ENCODE results near the gene SPRED3. TPM values are rescaled to one million over a fixed set of nuclear protein-coding genes. Genes with fewer than 3 reads are reported as not detected.
"Not testable (repeated sequence)": the region's sequence is repeated elsewhere in the genome, so short reads cannot be mapped to it uniquely, and the experiment has no call there.

The SPRED3 gene
- total RNA-seq, 2 donors from 2014 or later, result 2.5 to 4.6 TPM

GRCh38 chr19:38405276-38405675, 16.8 kb downstream of the SPRED3 start:
- no peak for ATAC-seq
- no peaks in the 10 kb centered on the region for H3K27me3 Mint-ChIP-seq
- H3K4me1 Mint-ChIP-seq (ENCODE audit: low read depth in 2 of 2), result peaks cover 0 to 10% of the 10 kb centered on the region in 2 donors
- no peaks in the 10 kb centered on the region for H3K9me3 Mint-ChIP-seq
- no peak overlapping the region for H3K27ac Mint-ChIP-seq
- no peak for DNase-seq (ENCODE audit: low spot score)
- peak overlapping the region; percentile 34 for H3K4me3 Mint-ChIP-seq
- H3K36me3 Mint-ChIP-seq, result no peaks in the 10 kb centered on the region

GRCh38 chr19:38409631-38410133, 21.2 kb downstream of the SPRED3 start:
- DNase-seq (ENCODE audit: low spot score), result no peak
- H3K36me3 Mint-ChIP-seq, result no peaks in the 10 kb centered on the region
- H3K27me3 Mint-ChIP-seq, result no peaks in the 10 kb centered on the region
- peaks cover 0 to 3% of the 10 kb centered on the region in 2 donors for H3K4me1 Mint-ChIP-seq (ENCODE audit: low read depth in 2 of 2)
- H3K9me3 Mint-ChIP-seq, result no peaks in the 10 kb centered on the region
- ATAC-seq, result no peak
- no peak overlapping the region for H3K4me3 Mint-ChIP-seq
- no peak overlapping the region for H3K27ac Mint-ChIP-seq

- H3K36me3 Mint-ChIP-seq; H3K4me3 Mint-ChIP-seq; H3K27me3 Mint-ChIP-seq; H3K4me1 Mint-ChIP-seq (ENCODE audit: low read depth in 2 of 2); H3K9me3 Mint-ChIP-seq; DNase-seq (ENCODE audit: low spot score); H3K27ac Mint-ChIP-seq; ATAC-seq: not testable (repeated sequence)
Observed at GRCh38 chr19:38410407-38410806, 21.9 kb downstream of the SPRED3 start.

GRCh38 chr19:38411041-38411712, 22.7 kb downstream of the SPRED3 start:
- no peak for DNase-seq (ENCODE audit: low spot score)
- Mint-ChIP-seq H3K9me3 (no peaks in the 10 kb centered on the region), H3K4me1 (ENCODE audit: low read depth in 2 of 2) (peaks cover 0 to 3% of the 10 kb centered on the region in 2 donors), H3K27ac (no peak overlapping the region), H3K27me3 (no peaks in the 10 kb centered on the region), H3K36me3 (no peaks in the 10 kb centered on the region), H3K4me3 (no peak overlapping the region)
- ATAC-seq, result peak in 1 of 2 donors; percentile 32

- ATAC-seq; H3K9me3 Mint-ChIP-seq; H3K4me3 Mint-ChIP-seq; H3K27me3 Mint-ChIP-seq; H3K27ac Mint-ChIP-seq; DNase-seq (ENCODE audit: low spot score); H3K36me3 Mint-ChIP-seq; H3K4me1 Mint-ChIP-seq (ENCODE audit: low read depth in 2 of 2): not testable (repeated sequence)
Observed at GRCh38 chr19:38411898-38412297, 23.4 kb downstream of the SPRED3 start.

GRCh38 chr19:38412491-38412890, 24.0 kb downstream of the SPRED3 start:
- Mint-ChIP-seq H3K4me3 (no peak overlapping the region), H3K9me3 (no peaks in the 10 kb centered on the region), H3K36me3 (no peaks in the 10 kb centered on the region), H3K4me1 (ENCODE audit: low read depth in 2 of 2) (peaks cover 7 to 13% of the 10 kb centered on the region in 2 donors), H3K27ac (no peak overlapping the region), H3K27me3 (no peaks in the 10 kb centered on the region)
- ATAC-seq (no peak), DNase-seq (ENCODE audit: low spot score) (no peak)

GRCh38 chr19:38412961-38413360, 24.5 kb downstream of the SPRED3 start:
- no peak overlapping the region for H3K4me3 Mint-ChIP-seq
- H3K9me3 Mint-ChIP-seq, result no peaks in the 10 kb centered on the region
- no peaks in the 10 kb centered on the region for H3K36me3 Mint-ChIP-seq
- no peak overlapping the region for H3K27ac Mint-ChIP-seq
- no peak for ATAC-seq
- H3K27me3 Mint-ChIP-seq, result no peaks in the 10 kb centered on the region
- peaks cover 12 to 17% of the 10 kb centered on the region in 2 donors for H3K4me1 Mint-ChIP-seq (ENCODE audit: low read depth in 2 of 2)
- DNase-seq (ENCODE audit: low spot score), result no peak

GRCh38 chr19:38413416-38413815, 24.9 kb downstream of the SPRED3 start:
- H3K4me3 Mint-ChIP-seq, result no peak overlapping the region
- H3K27ac Mint-ChIP-seq, result no peak overlapping the region
- H3K27me3 Mint-ChIP-seq, result no peaks in the 10 kb centered on the region
- H3K36me3 Mint-ChIP-seq, result no peaks in the 10 kb centered on the region
- peaks cover 13 to 19% of the 10 kb centered on the region in 2 donors for H3K4me1 Mint-ChIP-seq (ENCODE audit: low read depth in 2 of 2)
- ATAC-seq (no peak), DNase-seq (ENCODE audit: low spot score) (no peak)
- no peaks in the 10 kb centered on the region for H3K9me3 Mint-ChIP-seq

- no peak for DNase-seq (ENCODE audit: low spot score)
- ATAC-seq, result no peak
- Mint-ChIP-seq H3K36me3 (no peaks in the 10 kb centered on the region), H3K4me1 (ENCODE audit: low read depth in 2 of 2) (peaks cover 13 to 18% of the 10 kb centered on the region in 2 donors), H3K27me3 (no peaks in the 10 kb centered on the region), H3K4me3 (peak overlapping the region; percentile 74), H3K9me3 (no peaks in the 10 kb centered on the region), H3K27ac (peak overlapping the region; percentile 20 to 59)
Observed at GRCh38 chr19:38417146-38417543, 28.6 kb downstream of the SPRED3 start.

GRCh38 chr19:38417544-38418506, 29.3 kb downstream of the SPRED3 start:
- Mint-ChIP-seq H3K9me3 (no peaks in the 10 kb centered on the region), H3K27ac (peak overlapping the region; percentile 20 to 59), H3K4me1 (ENCODE audit: low read depth in 2 of 2) (peaks cover 13 to 18% of the 10 kb centered on the region in 2 donors), H3K4me3 (peak overlapping the region; percentile 74), H3K27me3 (no peaks in the 10 kb centered on the region), H3K36me3 (no peaks in the 10 kb centered on the region)
- peak; percentile 83 to 89 for ATAC-seq
- DNase-seq (ENCODE audit: low spot score), result peak; percentile 77

GRCh38 chr19:38420935-38421334, 32.4 kb downstream of the SPRED3 start:
- H3K9me3 Mint-ChIP-seq, result no peaks in the 10 kb centered on the region
- no peak for DNase-seq (ENCODE audit: low spot score)
- no peak overlapping the region for H3K27ac Mint-ChIP-seq
- H3K4me3 Mint-ChIP-seq, result no peak overlapping the region
- peaks cover 18% of the 10 kb centered on the region in 2 donors for H3K4me1 Mint-ChIP-seq (ENCODE audit: low read depth in 2 of 2)
- ATAC-seq, result no peak
- H3K27me3 Mint-ChIP-seq, result peaks cover 0 to 2% of the 10 kb centered on the region in 2 donors
- H3K36me3 Mint-ChIP-seq, result no peaks in the 10 kb centered on the region

GRCh38 chr19:38421856-38422255, 33.4 kb downstream of the SPRED3 start:
- no peaks in the 10 kb centered on the region for H3K9me3 Mint-ChIP-seq
- ATAC-seq (no peak), DNase-seq (ENCODE audit: low spot score) (no peak)
- no peaks in the 10 kb centered on the region for H3K36me3 Mint-ChIP-seq
- H3K4me1 Mint-ChIP-seq (ENCODE audit: low read depth in 2 of 2), result peaks cover 20 to 24% of the 10 kb centered on the region in 2 donors
- no peak overlapping the region for H3K4me3 Mint-ChIP-seq
- H3K27me3 Mint-ChIP-seq, result peaks cover 0 to 4% of the 10 kb centered on the region in 2 donors
- no peak overlapping the region for H3K27ac Mint-ChIP-seq

- Mint-ChIP-seq H3K36me3 (no peaks in the 10 kb centered on the region), H3K27ac (no peak overlapping the region), H3K27me3 (peaks cover 0 to 4% of the 10 kb centered on the region in 2 donors), H3K4me3 (no peak overlapping the region), H3K9me3 (no peaks in the 10 kb centered on the region), H3K4me1 (ENCODE audit: low read depth in 2 of 2) (peaks cover 14 to 19% of the 10 kb centered on the region in 2 donors)
- ATAC-seq (no peak), DNase-seq (ENCODE audit: low spot score) (no peak)
Observed at GRCh38 chr19:38422438-38422837, 33.9 kb downstream of the SPRED3 start.

- DNase-seq (ENCODE audit: low spot score) (no peak), ATAC-seq (no peak)
- no peaks in the 10 kb centered on the region for H3K9me3 Mint-ChIP-seq
- H3K4me3 Mint-ChIP-seq, result no peak overlapping the region
- no peaks in the 10 kb centered on the region for H3K36me3 Mint-ChIP-seq
- peaks cover 0 to 7% of the 10 kb centered on the region in 2 donors for H3K27me3 Mint-ChIP-seq
- no peak overlapping the region for H3K27ac Mint-ChIP-seq
- H3K4me1 Mint-ChIP-seq (ENCODE audit: low read depth in 2 of 2), result peaks cover 8 to 23% of the 10 kb centered on the region in 2 donors
Observed at GRCh38 chr19:38424272-38424671, 35.8 kb downstream of the SPRED3 start.

Measured in natural killer cell treated with Interleukin-12 subunit alpha and Interleukin-12 subunit beta and Interleukin-15 and Interleukin-18, amount 100 ng/mL, for 72 hours (primary cell).